Large intestine (tissue), 3 donors: Measurements from ENCODE around the gene ZNF81. TPM values are rescaled to one million over a fixed set of nuclear protein-coding genes. Genes with fewer than 3 reads are reported as not detected.
"Not testable (repeated sequence)": the region's sequence is repeated elsewhere in the genome, so short reads cannot be mapped to it uniquely, and the experiment has no call there.

ENCODE experiments used
- DNase-seq, 2 donors: peaks; one replicate each; pipeline versions ENCODE4 v3.0.0 to v3.0.0-alpha.2; 2013
- H3K27ac ChIP-seq: one replicate; pipeline ENCODE4 v1.5.1; 2013; ENCODE audit warnings: low read length
- H3K27me3 ChIP-seq: 2 replicates; pipeline ENCODE4 v1.6.1; 2013; ENCODE audit warnings: low read length; ENCODE audit not compliant: control insufficient read depth, insufficient read depth
- H3K36me3 ChIP-seq: 2 replicates; pipeline ENCODE4 v1.6.1; 2013; ENCODE audit warnings: low read length; ENCODE audit not compliant: control insufficient read depth, insufficient read depth
- H3K4me1 ChIP-seq: one replicate; pipeline ENCODE4 v1.6.1; 2013; ENCODE audit warnings: low read length; ENCODE audit not compliant: control insufficient read depth, insufficient read depth
- H3K4me3 ChIP-seq: one replicate; pipeline ENCODE4 v1.5.1; 2013; ENCODE audit warnings: low read length
- H3K9me3 ChIP-seq: one replicate; pipeline ENCODE4 v1.6.1; 2013; ENCODE audit warnings: mild to moderate bottlenecking, low read depth, low read length, moderate library complexity; ENCODE audit not compliant: control insufficient read depth
- WGBS: methylation state at CpG from one replicate; pipeline ENCODE4 v1.1.5; 2013; ENCODE audit warnings: low lambda C conversion rate; ENCODE audit not compliant: insufficient coverage; 5-methylcytosine and 5-hydroxymethylcytosine counted together
- polyA plus RNA-seq: library from polyadenylated mRNA; unstranded; fragments of 120-200 nt; gene quantifications from one replicate; pipeline ENCODE4 v1.2.1, GENCODE V29; 2013

Gene ZNF81
- polyA plus RNA-seq, 1 donor, result 6.3 TPM

- peak overlapping the region; percentile 63 for H3K27ac ChIP-seq
- WGBS, result no CpG with 5 or more reads among the region's 4 CpGs
- H3K27me3 ChIP-seq, result no peaks in the 10 kb centered on the region
- peaks cover 7% of the 10 kb centered on the region for H3K4me1 ChIP-seq
- peak; percentile 64 to 78 for DNase-seq
- no peaks in the 10 kb centered on the region for H3K36me3 ChIP-seq
- no peak overlapping the region for H3K4me3 ChIP-seq
- H3K9me3 ChIP-seq, result no peaks in the 10 kb centered on the region
Measured at GRCh38 chrX:47958761-47959342, 122.2 kb downstream of the ZNF81 start.

- peaks cover 6% of the 10 kb centered on the region for H3K4me1 ChIP-seq
- H3K9me3 ChIP-seq, result peaks cover 2% of the 10 kb centered on the region
- H3K4me3 ChIP-seq, result no peak overlapping the region
- H3K27ac ChIP-seq, result no peak overlapping the region
- H3K36me3 ChIP-seq, result no peaks in the 10 kb centered on the region
- no CpG with 5 or more reads among the region's 2 CpGs for WGBS
- no peak for DNase-seq
- H3K27me3 ChIP-seq, result no peaks in the 10 kb centered on the region
Measured at GRCh38 chrX:47960406-47960805, 123.7 kb downstream of the ZNF81 start.

- not testable (repeated sequence) for H3K4me1 ChIP-seq, H3K27ac ChIP-seq, H3K36me3 ChIP-seq, H3K9me3 ChIP-seq, H3K4me3 ChIP-seq, H3K27me3 ChIP-seq
- no CpG with 5 or more reads among the region's 6 CpGs for WGBS
- DNase-seq, result peak in 1 of 2 donors; percentile 12
Measured at GRCh38 chrX:47961830-47962229, 125.1 kb downstream of the ZNF81 start.

- not testable (repeated sequence) for H3K4me1 ChIP-seq, H3K36me3 ChIP-seq, DNase-seq, H3K9me3 ChIP-seq, H3K27ac ChIP-seq, H3K27me3 ChIP-seq, H3K4me3 ChIP-seq
- WGBS, result no CpG with 5 or more reads among the region's 14 CpGs
Measured at GRCh38 chrX:47965526-47965925, 128.8 kb downstream of the ZNF81 start.

Other genes starting within 250 kb of the ZNF81 start
- gene SYN1, start 217.0 kb upstream of the ZNF81 start, polyA plus RNA-seq, result 5.7 TPM
- gene CFP, start 207.0 kb upstream of the ZNF81 start, polyA plus RNA-seq, result 4.2 TPM
- 22.4 TPM for gene ELK1, start 186.3 kb upstream of the ZNF81 start, polyA plus RNA-seq
- gene UXT, start 177.7 kb upstream of the ZNF81 start, polyA plus RNA-seq, result 168 TPM
- 8.4 TPM for gene ZNF182, start 167.1 kb downstream of the ZNF81 start, polyA plus RNA-seq
- not detected for gene SPACA5, start 170.1 kb downstream of the ZNF81 start, polyA plus RNA-seq
- gene ZNF630, start 234.7 kb downstream of the ZNF81 start, polyA plus RNA-seq, result 3.8 TPM